HG03439 (cell line): ENCODE data around the gene RPTOR.

ENCODE experiments used
- ATAC-seq: cut with Tn5 transposase; IDR thresholded peaks from one replicate; pipeline ENCODE4 v1.9.1; 2021; ENCODE audit warnings: mild to moderate bottlenecking, moderate library complexity; ENCODE audit not compliant: unreplicated experiment

RPTOR gene

GRCh38 chr17:80961541-80962330 is 417.1 kb downstream of the RPTOR start:
- ATAC-seq, result no peak

GRCh38 chr17:80962356-80963329 is 418.0 kb downstream of the RPTOR start:
- no peak for ATAC-seq

- ATAC-seq, result no peak
Observed at GRCh38 chr17:80963812-80964543, 419.3 kb downstream of the RPTOR start.

- ATAC-seq, result no peak
Observed at GRCh38 chr17:80964544-80964856, 419.9 kb downstream of the RPTOR start.

GRCh38 chr17:80964859-80965580 is 420.4 kb downstream of the RPTOR start:
- ATAC-seq, result no peak

GRCh38 chr17:80965606-80966005 is 421.0 kb downstream of the RPTOR start:
- no peak for ATAC-seq

- ATAC-seq, result no peak
Observed at GRCh38 chr17:80967404-80967872, 422.8 kb downstream of the RPTOR start.

- ATAC-seq, result no peak
Observed at GRCh38 chr17:80968602-80969029, 424.0 kb downstream of the RPTOR start.

GRCh38 chr17:80969030-80969673 is 424.5 kb downstream of the RPTOR start:
- ATAC-seq, result no peak

GRCh38 chr17:80969674-80970043 is 425.0 kb downstream of the RPTOR start:
- ATAC-seq, result no peak

- ATAC-seq, result no peak
Observed at GRCh38 chr17:80970044-80970761, 425.6 kb downstream of the RPTOR start.

GRCh38 chr17:80970762-80971703 is 426.4 kb downstream of the RPTOR start:
- no peak for ATAC-seq

- no peak for ATAC-seq
Observed at GRCh38 chr17:80971704-80972304, 427.2 kb downstream of the RPTOR start.

- ATAC-seq, result no peak
Observed at GRCh38 chr17:80976701-80977100, 432.1 kb downstream of the RPTOR start.

GRCh38 chr17:80977172-80977571 is 432.5 kb downstream of the RPTOR start:
- no peak for ATAC-seq

GRCh38 chr17:80978499-80979497 is 434.2 kb downstream of the RPTOR start:
- ATAC-seq, result no peak
